ENCODE data around the gene ARHGEF39.

DNA sequence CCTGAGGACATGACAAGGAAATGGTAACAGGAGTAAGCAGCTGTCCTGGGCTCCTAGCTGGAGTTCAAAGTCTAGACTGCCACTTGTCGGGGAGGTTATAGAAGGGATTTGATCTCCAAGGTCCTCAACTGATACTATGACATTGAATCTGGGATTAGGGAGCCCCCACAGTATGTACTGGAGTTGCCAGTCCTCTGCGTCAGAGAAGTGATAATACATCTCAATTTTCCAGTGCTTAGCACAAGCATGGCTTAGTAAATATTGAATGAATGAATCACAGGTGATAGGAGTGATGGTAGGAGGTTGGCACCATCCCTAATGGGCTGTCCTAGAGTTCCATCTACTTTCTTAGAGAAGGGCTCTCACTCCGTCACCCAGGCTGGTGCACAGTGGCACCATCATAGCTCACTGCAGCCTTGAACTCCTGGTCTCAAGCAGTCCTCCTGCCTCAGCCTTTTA lies 31.0 kb upstream of the ARHGEF39 start:
- TF ChIP-seq, protein P1, sequence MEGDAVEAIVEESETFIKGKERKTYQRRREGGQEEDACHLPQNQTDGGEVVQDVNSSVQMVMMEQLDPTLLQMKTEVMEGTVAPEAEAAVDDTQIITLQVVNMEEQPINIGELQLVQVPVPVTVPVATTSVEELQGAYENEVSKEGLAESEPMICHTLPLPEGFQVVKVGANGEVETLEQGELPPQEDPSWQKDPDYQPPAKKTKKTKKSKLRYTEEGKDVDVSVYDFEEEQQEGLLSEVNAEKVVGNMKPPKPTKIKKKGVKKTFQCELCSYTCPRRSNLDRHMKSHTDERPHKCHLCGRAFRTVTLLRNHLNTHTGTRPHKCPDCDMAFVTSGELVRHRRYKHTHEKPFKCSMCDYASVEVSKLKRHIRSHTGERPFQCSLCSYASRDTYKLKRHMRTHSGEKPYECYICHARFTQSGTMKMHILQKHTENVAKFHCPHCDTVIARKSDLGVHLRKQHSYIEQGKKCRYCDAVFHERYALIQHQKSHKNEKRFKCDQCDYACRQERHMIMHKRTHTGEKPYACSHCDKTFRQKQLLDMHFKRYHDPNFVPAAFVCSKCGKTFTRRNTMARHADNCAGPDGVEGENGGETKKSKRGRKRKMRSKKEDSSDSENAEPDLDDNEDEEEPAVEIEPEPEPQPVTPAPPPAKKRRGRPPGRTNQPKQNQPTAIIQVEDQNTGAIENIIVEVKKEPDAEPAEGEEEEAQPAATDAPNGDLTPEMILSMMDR (IDR thresholded peaks at IDR 0.05): no peak
- TF ChIP-seq POLR2A (IDR thresholded peaks at IDR 0.05): no peak
